Adrenal gland (tissue), 5 donors: ENCODE results near the gene HHIPL1.

Experiments
- POLR2A ChIP-seq, 2 donors: fragments of 450-650 bp; IDR thresholded peaks; one replicate each; pipeline ENCODE4 v1.6.1; 2017; ENCODE audit warnings: antibody characterized with exemption in 2 of 2, mild to moderate bottlenecking in 2 of 2, moderate library complexity in 1 of 2
- TF ChIP-seq, protein P1 (sequence below), 6 experiments: fragments of 450-650 bp in 4 of 6; fragments of 200-600 bp in 2 of 6; sonication (generic) in 1 of 6; IDR thresholded peaks; 1 replicate in 5 of 6; 2 replicates in 1 of 6; pipeline versions ENCODE4 v1.5.1 to v1.8.0; 2016 to 2021; ENCODE audit warnings: antibody characterized with exemption in 6 of 6, mild to moderate bottlenecking in 2 of 6, moderate library complexity in 1 of 6
- donor health status: DM: no; HTN: no; CAD: no.

DNA sequence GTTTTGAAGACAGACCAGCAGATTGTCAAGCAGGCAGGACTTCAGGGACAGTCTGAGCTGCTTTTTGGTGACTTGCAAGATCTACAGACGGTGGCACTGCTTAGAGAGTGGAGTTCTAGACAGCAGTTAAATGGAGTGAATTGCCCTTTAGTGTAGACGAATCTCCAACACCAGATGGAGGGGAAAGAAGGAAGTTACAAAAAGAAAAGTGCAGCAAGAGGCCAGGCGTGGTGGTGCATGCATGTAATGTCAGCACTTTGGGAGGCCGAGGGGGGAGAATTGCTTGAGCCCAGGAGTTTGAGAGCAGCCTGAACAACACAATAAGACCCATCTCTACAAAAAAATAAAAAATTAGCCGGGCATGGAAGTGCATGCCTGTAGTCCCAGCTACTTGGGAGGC is 8.4 kb upstream of the HHIPL1 start:
- TF ChIP-seq, protein P1, sequence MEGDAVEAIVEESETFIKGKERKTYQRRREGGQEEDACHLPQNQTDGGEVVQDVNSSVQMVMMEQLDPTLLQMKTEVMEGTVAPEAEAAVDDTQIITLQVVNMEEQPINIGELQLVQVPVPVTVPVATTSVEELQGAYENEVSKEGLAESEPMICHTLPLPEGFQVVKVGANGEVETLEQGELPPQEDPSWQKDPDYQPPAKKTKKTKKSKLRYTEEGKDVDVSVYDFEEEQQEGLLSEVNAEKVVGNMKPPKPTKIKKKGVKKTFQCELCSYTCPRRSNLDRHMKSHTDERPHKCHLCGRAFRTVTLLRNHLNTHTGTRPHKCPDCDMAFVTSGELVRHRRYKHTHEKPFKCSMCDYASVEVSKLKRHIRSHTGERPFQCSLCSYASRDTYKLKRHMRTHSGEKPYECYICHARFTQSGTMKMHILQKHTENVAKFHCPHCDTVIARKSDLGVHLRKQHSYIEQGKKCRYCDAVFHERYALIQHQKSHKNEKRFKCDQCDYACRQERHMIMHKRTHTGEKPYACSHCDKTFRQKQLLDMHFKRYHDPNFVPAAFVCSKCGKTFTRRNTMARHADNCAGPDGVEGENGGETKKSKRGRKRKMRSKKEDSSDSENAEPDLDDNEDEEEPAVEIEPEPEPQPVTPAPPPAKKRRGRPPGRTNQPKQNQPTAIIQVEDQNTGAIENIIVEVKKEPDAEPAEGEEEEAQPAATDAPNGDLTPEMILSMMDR (IDR thresholded peaks at IDR 0.05), result no peak
- no peak for TF ChIP-seq POLR2A (IDR thresholded peaks at IDR 0.05)
